A673 (cell line): ENCODE data around the gene KISS1.

ENCODE experiments used
- CTCF ChIP-seq: fragments of 300-800, 200-600 bp; sonication (generic); conservative IDR thresholded peaks from 2 replicates; pipeline ENCODE4 v1.5.1; 2017; ENCODE audit warnings: low read depth, mild to moderate bottlenecking, antibody characterized with exemption, low read length, moderate library complexity, mixed read lengths
- EZH2 ChIP-seq: fragments of 200-600 bp; sonication (generic); IDR thresholded peaks from 2 replicates; pipeline ENCODE4 v1.6.1; 2017; ENCODE audit warnings: borderline replicate concordance, low read depth, mild to moderate bottlenecking, mixed read lengths, antibody characterized with exemption, low read length; ENCODE audit not compliant: poor library complexity, severe bottlenecking

GRCh38 chr1:204219971-204220616 is 23.8 kb upstream of the KISS1 start:
- TF ChIP-seq CTCF = no peak
- TF ChIP-seq EZH2 = no peak
